SK-N-SH (cell line): Measurements from ENCODE around the gene MTUS2. TPM values are rescaled to one million over a fixed set of nuclear protein-coding genes. Genes with fewer than 3 reads are reported as not detected.

Experiments used
- CTCF ChIA-PET: fragments of 300-600, 350-600 bp; formaldehyde crosslinking; extraction: SDS; loops from one replicate; lab custom pipeline; 2021; lab: Yijun Ruan, JAX
- POLR2A ChIA-PET: fragments of 350-600 bp; sonication (Branson Sonifier 250); formaldehyde crosslinking; extraction: SDS; loops from one replicate; lab custom pipeline; 2020; ENCODE audit warnings: antibody characterized with exemption, inconsistent platforms; lab: Yijun Ruan, JAX
- DNase-seq: peaks from one replicate; pipeline ENCODE4 v3.0.0; 2012
- H2AFZ ChIP-seq: fragments of 200-600 bp; sonication (generic); 2 replicates; pipeline ENCODE4 v1.8.1; 2016; ENCODE audit warnings: antibody characterized with exemption, mild to moderate bottlenecking, low read depth
- H3F3A ChIP-seq: fragments of 200-600 bp; sonication (generic); replicated peaks from 2 replicates; pipeline ENCODE3; 2016; ENCODE audit warnings: antibody characterized with exemption, mild to moderate bottlenecking; ENCODE audit not compliant: insufficient read depth
- H3K27ac ChIP-seq, 2 experiments: fragments of 200-500 bp in 1 of 2; fragments of 200-600 bp in 1 of 2; sonication (Bioruptor generic) in 1 of 2; sonication (generic), shearing (Covaris generic) in 1 of 2; 2 replicates each; pipeline versions ENCODE4 v1.5.1 to v1.6.1; 2014 to 2016; ENCODE audit warnings: low read depth in 2 of 2, inconsistent platforms in 1 of 2, low read length in 1 of 2, mild to moderate bottlenecking in 1 of 2, mixed read lengths in 1 of 2
- H3K27me3 ChIP-seq: fragments of 200-600 bp; sonication (generic), shearing (Covaris generic); 2 replicates; pipeline ENCODE4 v1.6.1; 2016; ENCODE audit warnings: mixed run types; ENCODE audit not compliant: insufficient read depth
- H3K36me3 ChIP-seq, 2 experiments: fragments of 200-500 bp in 1 of 2; fragments of 200-600 bp in 1 of 2; sonication (Bioruptor generic) in 1 of 2; sonication (generic) in 1 of 2; replicated peaks in 1 of 2; 2 replicates each; pipeline versions ENCODE3 to v1.5.1; 2014 to 2016; ENCODE audit warnings: low read length in 1 of 2, mild to moderate bottlenecking in 1 of 2; ENCODE audit not compliant: insufficient read depth in 2 of 2, control insufficient read depth in 1 of 2
- H3K4me1 ChIP-seq, 2 experiments: fragments of 200-500 bp in 1 of 2; fragments of 200-600 bp in 1 of 2; sonication (Bioruptor generic) in 1 of 2; sonication (generic), shearing (Covaris generic) in 1 of 2; 2 replicates each; pipeline versions ENCODE4 v1.5.1 to v1.6.1; 2014 to 2016; ENCODE audit warnings: low read depth in 1 of 2, low read length in 1 of 2, mixed run types in 1 of 2; ENCODE audit not compliant: insufficient read depth in 2 of 2, control insufficient read depth in 1 of 2
- H3K4me2 ChIP-seq: fragments of 200-600 bp; sonication (generic), shearing (Covaris generic); 2 replicates; pipeline ENCODE4 v1.6.1; 2017; ENCODE audit warnings: mixed run types
- H3K4me3 ChIP-seq, 2 experiments: fragments of 200-500 bp in 1 of 2; fragments of 200-600 bp in 1 of 2; sonication (Bioruptor generic) in 1 of 2; sonication (generic), shearing (Covaris generic) in 1 of 2; 2 replicates each; pipeline versions ENCODE4 v1.5.1 to v1.8.1; 2014 to 2016; ENCODE audit warnings: low read depth in 2 of 2, inconsistent platforms in 1 of 2, low read length in 1 of 2, mild to moderate bottlenecking in 1 of 2, mixed read lengths in 1 of 2, moderate library complexity in 1 of 2
- H3K79me2 ChIP-seq: fragments of 200-600 bp; sonication (generic); 2 replicates; pipeline ENCODE4 v1.8.1; 2017; ENCODE audit warnings: mild to moderate bottlenecking; ENCODE audit not compliant: insufficient read depth
- H3K9ac ChIP-seq: fragments of 200-600 bp; sonication (generic); 2 replicates; pipeline ENCODE4 v1.6.1; 2017; ENCODE audit warnings: mixed run types
- H3K9me2 ChIP-seq: fragments of 200-600 bp; sonication (generic); 2 replicates; pipeline ENCODE4 v1.6.1; 2017; ENCODE audit warnings: mixed run types
- H3K9me3 ChIP-seq: fragments of 200-600 bp; sonication (generic); 2 replicates; pipeline ENCODE4 v1.6.1; 2017; ENCODE audit warnings: mixed run types, mild to moderate bottlenecking, moderate library complexity
- H4K20me1 ChIP-seq: fragments of 200-600 bp; sonication (generic); 2 replicates; pipeline ENCODE4 v1.6.1; 2017; ENCODE audit warnings: mild to moderate bottlenecking, mixed run types; ENCODE audit not compliant: insufficient read depth
- CHD2 ChIP-seq: fragments of 150-350 bp; IDR thresholded peaks from 2 replicates; pipeline ENCODE4 v1.6.1; 2018; ENCODE audit warnings: low read length; ENCODE audit not compliant: partially characterized antibody
- ELF1 ChIP-seq: IDR thresholded peaks from 2 replicates; pipeline ENCODE4 v1.4.0; 2012
- FOSL2 ChIP-seq: IDR thresholded peaks from 2 replicates; pipeline ENCODE4 v1.4.0; 2012; ENCODE audit warnings: low read depth, mild to moderate bottlenecking, moderate library complexity, borderline replicate concordance
- GABPA ChIP-seq: IDR thresholded peaks from 2 replicates; pipeline ENCODE4 v1.4.0; 2012; ENCODE audit warnings: low read depth, mild to moderate bottlenecking
- MEF2A ChIP-seq: IDR thresholded peaks from 2 replicates; pipeline ENCODE4 v1.4.0; 2012; ENCODE audit warnings: low read depth, borderline replicate concordance
- NRF1 ChIP-seq: IDR thresholded peaks from 2 replicates; pipeline ENCODE4 v1.6.1; 2012; ENCODE audit warnings: low read depth, mild to moderate bottlenecking, low read length
- POLR2AphosphoS5 ChIP-seq: IDR thresholded peaks from 2 replicates; pipeline ENCODE4 v1.6.1; 2012; ENCODE audit warnings: low read depth, low read length
- RAD21 ChIP-seq: IDR thresholded peaks from 2 replicates; pipeline ENCODE4 v1.6.1; 2012; ENCODE audit warnings: mild to moderate bottlenecking, low read length
- RFX5 ChIP-seq: IDR thresholded peaks from 2 replicates; pipeline ENCODE4 v1.6.1; 2012; ENCODE audit warnings: mild to moderate bottlenecking, improper control_type of control experiment, low read length
- RXRA ChIP-seq: IDR thresholded peaks from 2 replicates; pipeline ENCODE4 v1.4.0; 2012; ENCODE audit warnings: low read depth, mild to moderate bottlenecking, borderline replicate concordance
- TCF12 ChIP-seq: IDR thresholded peaks from 2 replicates; pipeline ENCODE4 v1.4.0; 2012
- TEAD4 ChIP-seq: IDR thresholded peaks from 2 replicates; pipeline ENCODE4 v1.4.0; 2012; ENCODE audit warnings: mild to moderate bottlenecking, borderline replicate concordance; ENCODE audit not compliant: insufficient read depth
- YY1 ChIP-seq: IDR thresholded peaks from 2 replicates; pipeline ENCODE4 v1.4.0; 2012; ENCODE audit warnings: low read depth, mild to moderate bottlenecking
- WGBS: methylation state at CpG from one replicate; pipeline ENCODE4 v1.1.6; 2017; ENCODE audit warnings: low lambda C conversion rate; 5-methylcytosine and 5-hydroxymethylcytosine counted together
- polyA plus RNA-seq, 3 experiments: library from polyadenylated mRNA; depleted of rRNA; stranded (reverse); fragments of >200 nt; gene quantifications; 2 replicates each; pipeline ENCODE4 v1.2.3, GENCODE V29; 2012
- TF ChIP-seq, protein P1 (sequence below): IDR thresholded peaks from 2 replicates; pipeline ENCODE4 v1.4.0; 2012; ENCODE audit warnings: low read depth, borderline replicate concordance
- TF ChIP-seq, protein P2 (sequence below): IDR thresholded peaks from 2 replicates; pipeline ENCODE4; 2012
- TF ChIP-seq, protein P3 (sequence below): IDR thresholded peaks from 2 replicates; pipeline ENCODE4 v1.6.1; 2012; ENCODE audit warnings: mild to moderate bottlenecking, low read depth, low read length, moderate library complexity

Gene MTUS2
- polyA plus RNA-seq, 1 of the 3 experiments (the other 2 are of a cell fraction) = 1.7 TPM

DNA sequence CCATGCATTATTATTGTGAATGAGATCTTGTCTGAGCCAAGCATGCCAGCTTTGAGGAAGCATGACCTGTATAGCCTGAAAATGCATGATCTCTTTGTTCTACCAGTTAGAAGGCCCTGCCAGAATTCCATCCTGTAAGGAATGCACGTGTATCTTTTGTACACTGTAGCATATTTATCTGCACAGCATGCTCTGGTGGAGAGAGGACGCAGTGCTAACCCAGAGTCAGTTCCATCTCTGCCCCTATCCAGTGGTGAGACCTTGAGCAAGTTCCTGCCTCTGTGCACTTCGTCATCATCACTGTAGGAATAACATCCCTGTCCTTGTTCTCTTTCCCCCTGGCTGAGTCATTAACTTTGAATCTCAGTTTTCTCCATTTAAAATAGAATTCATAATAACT, 541.6 kb downstream of the MTUS2 start:
- no peaks in the 10 kb centered on the region for H3K36me3 ChIP-seq
- H4K20me1 ChIP-seq = no peaks in the 10 kb centered on the region
- no peak overlapping the region for H3K9ac ChIP-seq
- no peak overlapping the region for H3K27ac ChIP-seq
- H3F3A ChIP-seq = no peaks in the 10 kb centered on the region
- no peak for DNase-seq
- H3K9me2 ChIP-seq = no peaks in the 10 kb centered on the region
- H3K4me1 ChIP-seq = peaks cover 0 to 3% of the 10 kb centered on the region in 2 experiments; a peak in 1 of 4 replicates
- no peaks in the 10 kb centered on the region for H3K9me3 ChIP-seq
- H3K4me2 ChIP-seq = no peak overlapping the region
- POLR2A ChIA-PET = no interaction called here
- CTCF ChIA-PET = interaction anchor here (1.1 to 2.1 kb wide), 5 partner anchors 12 to 389 kb away, joined by 3 to 14 read pairs (median 5); no protein-coding TSS in a partner anchor
- no peak overlapping the region for H3K4me3 ChIP-seq
- no peaks in the 10 kb centered on the region for H3K79me2 ChIP-seq
- H2AFZ ChIP-seq = no peak overlapping the region
- 8% methylated on average over 3 of the region's 3 CpGs for WGBS
- H3K27me3 ChIP-seq = peaks cover 52% of the 10 kb centered on the region
- no peak for TF ChIP-seq RAD21
- TF ChIP-seq TEAD4 = no peak
- TF ChIP-seq NRF1 = no peak
- TF ChIP-seq RFX5 = no peak
- no peak for TF ChIP-seq GABPA
- TF ChIP-seq, protein P1, sequence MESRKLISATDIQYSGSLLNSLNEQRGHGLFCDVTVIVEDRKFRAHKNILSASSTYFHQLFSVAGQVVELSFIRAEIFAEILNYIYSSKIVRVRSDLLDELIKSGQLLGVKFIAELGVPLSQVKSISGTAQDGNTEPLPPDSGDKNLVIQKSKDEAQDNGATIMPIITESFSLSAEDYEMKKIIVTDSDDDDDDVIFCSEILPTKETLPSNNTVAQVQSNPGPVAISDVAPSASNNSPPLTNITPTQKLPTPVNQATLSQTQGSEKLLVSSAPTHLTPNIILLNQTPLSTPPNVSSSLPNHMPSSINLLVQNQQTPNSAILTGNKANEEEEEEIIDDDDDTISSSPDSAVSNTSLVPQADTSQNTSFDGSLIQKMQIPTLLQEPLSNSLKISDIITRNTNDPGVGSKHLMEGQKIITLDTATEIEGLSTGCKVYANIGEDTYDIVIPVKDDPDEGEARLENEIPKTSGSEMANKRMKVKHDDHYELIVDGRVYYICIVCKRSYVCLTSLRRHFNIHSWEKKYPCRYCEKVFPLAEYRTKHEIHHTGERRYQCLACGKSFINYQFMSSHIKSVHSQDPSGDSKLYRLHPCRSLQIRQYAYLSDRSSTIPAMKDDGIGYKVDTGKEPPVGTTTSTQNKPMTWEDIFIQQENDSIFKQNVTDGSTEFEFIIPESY = no peak
- no peak for TF ChIP-seq RXRA
- TF ChIP-seq TCF12 = no peak
- TF ChIP-seq ELF1 = no peak
- TF ChIP-seq POLR2AphosphoS5 = no peak
- TF ChIP-seq, protein P2, sequence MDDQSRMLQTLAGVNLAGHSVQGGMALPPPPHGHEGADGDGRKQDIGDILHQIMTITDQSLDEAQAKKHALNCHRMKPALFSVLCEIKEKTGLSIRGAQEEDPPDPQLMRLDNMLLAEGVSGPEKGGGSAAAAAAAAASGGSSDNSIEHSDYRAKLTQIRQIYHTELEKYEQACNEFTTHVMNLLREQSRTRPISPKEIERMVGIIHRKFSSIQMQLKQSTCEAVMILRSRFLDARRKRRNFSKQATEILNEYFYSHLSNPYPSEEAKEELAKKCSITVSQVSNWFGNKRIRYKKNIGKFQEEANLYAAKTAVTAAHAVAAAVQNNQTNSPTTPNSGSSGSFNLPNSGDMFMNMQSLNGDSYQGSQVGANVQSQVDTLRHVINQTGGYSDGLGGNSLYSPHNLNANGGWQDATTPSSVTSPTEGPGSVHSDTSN = no peak
- TF ChIP-seq YY1 = no peak
- TF ChIP-seq, protein P3, sequence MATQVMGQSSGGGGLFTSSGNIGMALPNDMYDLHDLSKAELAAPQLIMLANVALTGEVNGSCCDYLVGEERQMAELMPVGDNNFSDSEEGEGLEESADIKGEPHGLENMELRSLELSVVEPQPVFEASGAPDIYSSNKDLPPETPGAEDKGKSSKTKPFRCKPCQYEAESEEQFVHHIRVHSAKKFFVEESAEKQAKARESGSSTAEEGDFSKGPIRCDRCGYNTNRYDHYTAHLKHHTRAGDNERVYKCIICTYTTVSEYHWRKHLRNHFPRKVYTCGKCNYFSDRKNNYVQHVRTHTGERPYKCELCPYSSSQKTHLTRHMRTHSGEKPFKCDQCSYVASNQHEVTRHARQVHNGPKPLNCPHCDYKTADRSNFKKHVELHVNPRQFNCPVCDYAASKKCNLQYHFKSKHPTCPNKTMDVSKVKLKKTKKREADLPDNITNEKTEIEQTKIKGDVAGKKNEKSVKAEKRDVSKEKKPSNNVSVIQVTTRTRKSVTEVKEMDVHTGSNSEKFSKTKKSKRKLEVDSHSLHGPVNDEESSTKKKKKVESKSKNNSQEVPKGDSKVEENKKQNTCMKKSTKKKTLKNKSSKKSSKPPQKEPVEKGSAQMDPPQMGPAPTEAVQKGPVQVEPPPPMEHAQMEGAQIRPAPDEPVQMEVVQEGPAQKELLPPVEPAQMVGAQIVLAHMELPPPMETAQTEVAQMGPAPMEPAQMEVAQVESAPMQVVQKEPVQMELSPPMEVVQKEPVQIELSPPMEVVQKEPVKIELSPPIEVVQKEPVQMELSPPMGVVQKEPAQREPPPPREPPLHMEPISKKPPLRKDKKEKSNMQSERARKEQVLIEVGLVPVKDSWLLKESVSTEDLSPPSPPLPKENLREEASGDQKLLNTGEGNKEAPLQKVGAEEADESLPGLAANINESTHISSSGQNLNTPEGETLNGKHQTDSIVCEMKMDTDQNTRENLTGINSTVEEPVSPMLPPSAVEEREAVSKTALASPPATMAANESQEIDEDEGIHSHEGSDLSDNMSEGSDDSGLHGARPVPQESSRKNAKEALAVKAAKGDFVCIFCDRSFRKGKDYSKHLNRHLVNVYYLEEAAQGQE = no peak
- no peak for TF ChIP-seq MEF2A
- TF ChIP-seq CHD2 = no peak
- TF ChIP-seq FOSL2 = no peak
- TF ChIP-seq, all 33 proteins: peak for 0
